Osteocyte (in vitro differentiated cells): ENCODE data around the gene HDAC1. TPM values are rescaled to one million over a fixed set of nuclear protein-coding genes. Genes with fewer than 3 reads are reported as not detected.

Experiments used
- DNase-seq: peaks from one replicate; pipeline ENCODE4 v3.0.0; 2021; ENCODE audit warnings: mixed read lengths; ENCODE audit not compliant: unreplicated experiment; ENCODE audit errors: extremely low spot score
- H3K27ac Mint-ChIP-seq: one replicate; pipeline ENCODE4 v1.8.0; 2021; ENCODE audit warnings: mild to moderate bottlenecking, mixed read lengths; ENCODE audit not compliant: unreplicated experiment
- H3K27me3 Mint-ChIP-seq: one replicate; pipeline ENCODE4 v1.8.0; 2021; ENCODE audit warnings: mixed read lengths; ENCODE audit not compliant: unreplicated experiment
- H3K36me3 Mint-ChIP-seq: one replicate; pipeline ENCODE4 v1.8.0; 2021; ENCODE audit warnings: mixed read lengths; ENCODE audit not compliant: unreplicated experiment
- H3K4me1 Mint-ChIP-seq: one replicate; pipeline ENCODE4 v1.8.0; 2021; ENCODE audit warnings: mixed read lengths; ENCODE audit not compliant: unreplicated experiment
- H3K4me3 Mint-ChIP-seq: one replicate; pipeline ENCODE4 v1.8.0; 2021; ENCODE audit warnings: mild to moderate bottlenecking, moderate library complexity, mixed read lengths; ENCODE audit not compliant: unreplicated experiment
- H3K9me3 Mint-ChIP-seq: one replicate; pipeline ENCODE4 v1.8.0; 2021; ENCODE audit warnings: mixed read lengths; ENCODE audit not compliant: unreplicated experiment
- total RNA-seq: library from RNA; stranded (reverse); gene quantifications from 2 replicates; pipeline ENCODE4 v1.2.1, GENCODE V29; 2021
- TF ChIP-seq, protein P1 (sequence below): fragments of 200-600 bp; sonication (generic); IDR thresholded peaks from 2 replicates; pipeline ENCODE4 v1.5.0; 2021; ENCODE audit warnings: antibody characterized with exemption, mild to moderate bottlenecking, moderate library complexity

Gene HDAC1
- total RNA-seq, 1 donor from 2014 or later: 79.2 TPM

DNA sequence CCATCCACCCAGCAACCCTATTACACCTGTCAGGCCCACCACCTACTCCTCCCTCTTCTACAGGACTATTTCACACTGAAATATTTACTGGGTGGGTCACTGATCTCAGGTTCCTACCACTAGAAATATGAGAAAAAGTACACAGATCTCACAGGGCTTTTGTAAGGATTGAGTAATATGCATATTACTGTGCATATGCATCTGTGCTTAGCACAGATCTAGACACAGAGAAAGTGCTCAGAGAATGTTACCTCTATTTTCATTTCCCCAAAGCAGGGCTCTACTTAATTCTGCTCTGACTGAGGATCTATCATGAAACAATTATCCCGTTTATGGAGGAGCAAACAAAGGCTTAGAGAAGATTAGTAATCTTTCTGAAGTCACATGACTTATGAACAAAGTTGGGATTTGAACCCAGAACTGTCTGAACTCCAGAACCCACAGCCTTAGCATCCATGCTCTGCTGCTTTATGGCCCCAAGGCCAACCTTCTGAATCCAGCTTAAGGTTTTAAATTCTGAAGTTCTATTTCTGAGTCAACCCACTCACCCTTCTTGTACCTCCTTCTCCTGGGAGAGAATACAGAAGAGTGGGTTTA, 82.2 kb downstream of the HDAC1 start:
- H3K4me3 Mint-ChIP-seq: no peak overlapping the region
- no peak for DNase-seq
- no peaks in the 10 kb centered on the region for H3K4me1 Mint-ChIP-seq
- TF ChIP-seq, protein P1, sequence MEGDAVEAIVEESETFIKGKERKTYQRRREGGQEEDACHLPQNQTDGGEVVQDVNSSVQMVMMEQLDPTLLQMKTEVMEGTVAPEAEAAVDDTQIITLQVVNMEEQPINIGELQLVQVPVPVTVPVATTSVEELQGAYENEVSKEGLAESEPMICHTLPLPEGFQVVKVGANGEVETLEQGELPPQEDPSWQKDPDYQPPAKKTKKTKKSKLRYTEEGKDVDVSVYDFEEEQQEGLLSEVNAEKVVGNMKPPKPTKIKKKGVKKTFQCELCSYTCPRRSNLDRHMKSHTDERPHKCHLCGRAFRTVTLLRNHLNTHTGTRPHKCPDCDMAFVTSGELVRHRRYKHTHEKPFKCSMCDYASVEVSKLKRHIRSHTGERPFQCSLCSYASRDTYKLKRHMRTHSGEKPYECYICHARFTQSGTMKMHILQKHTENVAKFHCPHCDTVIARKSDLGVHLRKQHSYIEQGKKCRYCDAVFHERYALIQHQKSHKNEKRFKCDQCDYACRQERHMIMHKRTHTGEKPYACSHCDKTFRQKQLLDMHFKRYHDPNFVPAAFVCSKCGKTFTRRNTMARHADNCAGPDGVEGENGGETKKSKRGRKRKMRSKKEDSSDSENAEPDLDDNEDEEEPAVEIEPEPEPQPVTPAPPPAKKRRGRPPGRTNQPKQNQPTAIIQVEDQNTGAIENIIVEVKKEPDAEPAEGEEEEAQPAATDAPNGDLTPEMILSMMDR: no peak
- no peaks in the 10 kb centered on the region for H3K27me3 Mint-ChIP-seq
- H3K9me3 Mint-ChIP-seq: no peaks in the 10 kb centered on the region
- no peak overlapping the region for H3K27ac Mint-ChIP-seq
- peaks cover 46% of the 10 kb centered on the region for H3K36me3 Mint-ChIP-seq

DNA sequence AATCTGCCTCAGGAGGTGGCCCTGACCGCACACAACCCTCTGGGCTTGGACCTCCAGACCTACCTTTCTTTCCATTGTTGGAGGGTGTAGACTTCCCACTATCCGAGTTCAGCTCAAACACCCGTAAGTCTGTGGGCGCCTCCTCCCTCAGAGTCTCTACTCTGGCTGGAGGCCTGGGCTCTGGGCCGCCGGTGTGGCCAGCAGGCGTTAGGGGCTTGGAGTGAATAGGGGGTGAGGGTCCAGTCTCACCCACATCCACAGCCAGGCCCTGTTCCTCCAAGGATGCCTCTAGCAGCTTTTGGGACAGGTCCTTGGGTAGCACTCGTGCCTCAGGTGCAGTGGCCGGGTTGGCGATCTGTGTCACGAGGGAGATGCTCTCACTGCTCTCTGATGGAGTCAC, 84.3 kb downstream of the HDAC1 start:
- no peaks in the 10 kb centered on the region for H3K9me3 Mint-ChIP-seq
- H3K4me1 Mint-ChIP-seq: no peaks in the 10 kb centered on the region
- TF ChIP-seq, protein P1: no peak
- H3K4me3 Mint-ChIP-seq: no peak overlapping the region
- no peak overlapping the region for H3K27ac Mint-ChIP-seq
- peaks cover 59% of the 10 kb centered on the region for H3K36me3 Mint-ChIP-seq
- H3K27me3 Mint-ChIP-seq: no peaks in the 10 kb centered on the region
- no peak for DNase-seq

DNA sequence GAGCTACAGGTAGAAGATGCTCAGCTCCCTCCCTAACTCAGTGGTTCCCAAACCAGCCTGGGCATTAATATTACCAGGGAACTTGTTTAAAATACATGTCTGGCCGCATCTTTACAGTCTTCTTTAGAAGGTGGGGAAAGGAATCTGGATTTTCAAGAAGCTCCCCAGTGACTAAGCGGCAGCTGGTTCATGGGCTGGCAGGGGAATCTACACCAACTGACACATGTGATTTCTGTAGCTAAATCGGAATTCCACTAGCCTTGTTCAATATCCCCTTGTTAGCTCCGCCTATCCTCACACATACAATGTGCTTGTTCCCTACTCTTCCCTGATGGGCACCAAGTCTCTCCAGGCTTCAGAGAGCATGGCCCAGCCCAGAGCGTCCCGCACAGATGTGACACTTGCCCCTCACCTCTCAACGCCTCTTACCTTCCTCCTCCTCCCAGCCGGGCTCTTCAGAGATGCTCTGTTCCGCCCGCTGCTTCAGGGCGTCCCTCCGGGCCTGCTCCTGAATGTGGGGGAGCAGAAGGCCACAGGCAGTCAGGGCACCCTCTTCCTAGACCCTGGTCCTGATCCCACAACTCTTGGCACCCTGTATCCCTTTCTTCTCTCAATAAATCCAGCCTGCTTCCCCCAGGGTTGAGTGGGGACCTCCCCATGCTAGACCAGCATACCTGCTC, 85.8 kb downstream of the HDAC1 start:
- peaks cover 63% of the 10 kb centered on the region for H3K36me3 Mint-ChIP-seq
- H3K27ac Mint-ChIP-seq: no peak overlapping the region
- no peaks in the 10 kb centered on the region for H3K27me3 Mint-ChIP-seq
- H3K9me3 Mint-ChIP-seq: no peaks in the 10 kb centered on the region
- DNase-seq: no peak
- H3K4me1 Mint-ChIP-seq: no peaks in the 10 kb centered on the region
- TF ChIP-seq, protein P1: no peak
- no peak overlapping the region for H3K4me3 Mint-ChIP-seq

DNA sequence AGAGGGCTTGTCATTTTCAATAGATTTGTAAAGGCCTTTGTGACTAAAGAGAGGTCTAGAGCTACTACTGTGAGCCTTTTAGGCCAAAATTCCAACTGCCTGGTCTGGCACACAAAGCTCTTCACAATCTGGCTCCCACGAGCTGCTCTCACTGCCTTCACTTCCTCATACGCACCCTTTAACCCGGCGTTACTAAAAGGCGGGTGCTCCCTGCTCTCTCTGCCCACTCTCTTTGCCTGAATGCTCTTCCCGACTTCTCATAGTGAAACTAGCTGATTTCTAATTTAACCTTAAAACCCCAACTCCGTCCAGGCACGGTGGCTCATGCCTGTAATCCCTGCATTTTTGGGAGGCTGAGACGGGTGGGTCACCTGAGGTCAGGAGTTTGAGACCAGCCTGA, 88.2 kb downstream of the HDAC1 start:
- DNase-seq: no peak
- no peaks in the 10 kb centered on the region for H3K4me1 Mint-ChIP-seq
- H3K36me3 Mint-ChIP-seq: peaks cover 52% of the 10 kb centered on the region
- H3K27ac Mint-ChIP-seq: no peak overlapping the region
- no peaks in the 10 kb centered on the region for H3K27me3 Mint-ChIP-seq
- TF ChIP-seq, protein P1: no peak
- H3K9me3 Mint-ChIP-seq: no peaks in the 10 kb centered on the region
- H3K4me3 Mint-ChIP-seq: no peak overlapping the region

Other genes starting within 250 kb of the HDAC1 start
- 22.9 and 25.0 TPM in 2 replicates for gene TMEM39B, start 219.1 kb upstream of the HDAC1 start, total RNA-seq
- 75.3 and 78.2 TPM in 2 replicates for gene KPNA6, start 184.0 kb upstream of the HDAC1 start, total RNA-seq
- gene TXLNA, start 112.4 kb upstream of the HDAC1 start, total RNA-seq: 77.3 and 77.8 TPM in 2 replicates
- 24.0 and 29.9 TPM in 2 replicates for gene CCDC28B, start 91.5 kb upstream of the HDAC1 start, total RNA-seq
- 3.0 and 3.1 TPM in 2 replicates for gene IQCC, start 86.4 kb upstream of the HDAC1 start, total RNA-seq
- not detected in 2 replicates for gene DCDC2B, start 83.0 kb upstream of the HDAC1 start, total RNA-seq
- gene TMEM234, start 69.7 kb upstream of the HDAC1 start, total RNA-seq: 27.9 and 30.7 TPM in 2 replicates
- gene EIF3I, start 69.7 kb upstream of the HDAC1 start, total RNA-seq: 159 and 163 TPM in 2 replicates
- 2.7 and 2.8 TPM in 2 replicates for gene FAM167B, start 44.9 kb upstream of the HDAC1 start, total RNA-seq
- gene LCK, start 40.8 kb upstream of the HDAC1 start, total RNA-seq: not detected in 2 replicates
- 169 TPM in 2 replicates for gene MARCKSL1, start 44.1 kb downstream of the HDAC1 start, total RNA-seq
- gene FAM229A, start 70.4 kb downstream of the HDAC1 start, total RNA-seq: 8.5 and 8.8 TPM in 2 replicates
- 3.5 and 4.4 TPM in 2 replicates for gene TSSK3, start 70.5 kb downstream of the HDAC1 start, total RNA-seq
- 71.2 and 77.4 TPM in 2 replicates for gene BSDC1, start 102.4 kb downstream of the HDAC1 start, total RNA-seq
- 0.08 and 0.10 TPM in 2 replicates for gene ZBTB8B, start 173.0 kb downstream of the HDAC1 start, total RNA-seq
- 10.7 and 11.5 TPM in 2 replicates for gene ZBTB8A, start 247.3 kb downstream of the HDAC1 start, total RNA-seq